ENCODE data around the gene ACOT7.

GRCh38 chr1:6352138-6352563 is 41.4 kb downstream of the ACOT7 start:
- no peak for TF ChIP-seq CTCF (IDR thresholded peaks at IDR 0.05; ENCODE audit: low read depth, low read length, poor library complexity, severe bottlenecking)
- TF ChIP-seq EZH2phosphoT487 (IDR thresholded peaks at IDR 0.05; ENCODE audit: borderline replicate concordance, low read length) = no peak
